ENCODE results near the gene B4GALT3. TPM values are rescaled to one million over a fixed set of nuclear protein-coding genes. Genes with fewer than 3 reads are reported as not detected.

The B4GALT3 gene
- total RNA-seq, 1 donor from 2014 or later = 25.5 TPM

GRCh38 chr1:161188381-161188780 is 11.1 kb upstream of the B4GALT3 start:
- DNase-seq (ENCODE audit: low read depth) = no peak

- DNase-seq (ENCODE audit: low read depth) = no peak
Measured at GRCh38 chr1:161187311-161187710, 10.0 kb upstream of the B4GALT3 start.

GRCh38 chr1:161185732-161186311 is 8.5 kb upstream of the B4GALT3 start:
- DNase-seq (ENCODE audit: low read depth) = no peak

- DNase-seq (ENCODE audit: low read depth) = no peak
Measured at GRCh38 chr1:161185282-161185682, 8.0 kb upstream of the B4GALT3 start.

- peak; percentile 40 for DNase-seq (ENCODE audit: low read depth)
Measured at GRCh38 chr1:161182214-161182613, 4.9 kb upstream of the B4GALT3 start.

- DNase-seq (ENCODE audit: low read depth) = no peak
Measured at GRCh38 chr1:161180639-161181038, 3.3 kb upstream of the B4GALT3 start.

GRCh38 chr1:161179698-161180097 is 2.4 kb upstream of the B4GALT3 start:
- no peak for DNase-seq (ENCODE audit: low read depth)

GRCh38 chr1:161177936-161178244 is 583 bp upstream of the B4GALT3 start:
- DNase-seq (ENCODE audit: low read depth) = no peak

- no peak for DNase-seq (ENCODE audit: low read depth)
Measured at GRCh38 chr1:161176468-161177111, 717 bp downstream of the B4GALT3 start.

- DNase-seq (ENCODE audit: low read depth) = no peak
Measured at GRCh38 chr1:161175771-161176453, 1.4 kb downstream of the B4GALT3 start.

GRCh38 chr1:161174911-161175310 is 2.4 kb downstream of the B4GALT3 start:
- DNase-seq (ENCODE audit: low read depth) = no peak

GRCh38 chr1:161173711-161174110 is 3.6 kb downstream of the B4GALT3 start:
- DNase-seq (ENCODE audit: low read depth) = no peak

- DNase-seq (ENCODE audit: low read depth) = no peak
Measured at GRCh38 chr1:161172776-161173376, 4.4 kb downstream of the B4GALT3 start.

GRCh38 chr1:161172349-161172748 is 5.0 kb downstream of the B4GALT3 start:
- no peak for DNase-seq (ENCODE audit: low read depth)

- no peak for DNase-seq (ENCODE audit: low read depth)
Measured at GRCh38 chr1:161171696-161172095, 5.6 kb downstream of the B4GALT3 start.

GRCh38 chr1:161171191-161171590 is 6.1 kb downstream of the B4GALT3 start:
- no peak for DNase-seq (ENCODE audit: low read depth)

GRCh38 chr1:161168906-161169305 is 8.4 kb downstream of the B4GALT3 start:
- DNase-seq (ENCODE audit: low read depth) = no peak

GRCh38 chr1:161166669-161167548 is 10.4 kb downstream of the B4GALT3 start:
- no peak for DNase-seq (ENCODE audit: low read depth)

- DNase-seq (ENCODE audit: low read depth) = peak; percentile 98
Measured at GRCh38 chr1:161165742-161166668, 11.3 kb downstream of the B4GALT3 start, which contains the start of gene PPOX. Gene PPOX (plus strand): TSS chr1:161166426. CDS start chr1:161166848, 422 bp downstream.

GRCh38 chr1:161164901-161165610 is 12.3 kb downstream of the B4GALT3 start:
- DNase-seq (ENCODE audit: low read depth) = no peak

Measured in renal cortical epithelial cell (primary cell).